ENCODE measurements around the gene TOP2A.

TOP2A gene

GRCh38 chr17:40363111-40363827 is 54.4 kb downstream of the TOP2A start:
- peak overlapping the region; percentile 66 for H3K27ac ChIP-seq
- no peak for TF ChIP-seq CTCF (conservative IDR thresholded peaks at IDR 0.05)

GRCh38 chr17:40362696-40363110 is 55.0 kb downstream of the TOP2A start:
- H3K27ac ChIP-seq: peak overlapping the region; percentile 66
- TF ChIP-seq CTCF (conservative IDR thresholded peaks at IDR 0.05): peak; percentile 94

- no peak for TF ChIP-seq CTCF (conservative IDR thresholded peaks at IDR 0.05)
- H3K27ac ChIP-seq: peak overlapping the region; percentile 66
Observed at GRCh38 chr17:40361925-40362695, 55.6 kb downstream of the TOP2A start.

- H3K27ac ChIP-seq: no peak overlapping the region
- no peak for TF ChIP-seq CTCF (conservative IDR thresholded peaks at IDR 0.05)
Observed at GRCh38 chr17:40361063-40361924, 56.4 kb downstream of the TOP2A start.

GRCh38 chr17:40360091-40360490 is 57.6 kb downstream of the TOP2A start:
- TF ChIP-seq CTCF (conservative IDR thresholded peaks at IDR 0.05): no peak
- no peak overlapping the region for H3K27ac ChIP-seq

- peak overlapping the region; percentile 37 for H3K27ac ChIP-seq
- TF ChIP-seq CTCF (conservative IDR thresholded peaks at IDR 0.05): peak; percentile 99
Observed at GRCh38 chr17:40358323-40359038, 59.2 kb downstream of the TOP2A start.
